HG03457 (cell line): ENCODE results near the gene PRKN.

ENCODE experiments used
- ATAC-seq: cut with Tn5 transposase; IDR thresholded peaks from one replicate; pipeline ENCODE4 v1.9.1; 2021; ENCODE audit warnings: moderate number of reproducible peaks; ENCODE audit not compliant: unreplicated experiment

The PRKN gene

DNA sequence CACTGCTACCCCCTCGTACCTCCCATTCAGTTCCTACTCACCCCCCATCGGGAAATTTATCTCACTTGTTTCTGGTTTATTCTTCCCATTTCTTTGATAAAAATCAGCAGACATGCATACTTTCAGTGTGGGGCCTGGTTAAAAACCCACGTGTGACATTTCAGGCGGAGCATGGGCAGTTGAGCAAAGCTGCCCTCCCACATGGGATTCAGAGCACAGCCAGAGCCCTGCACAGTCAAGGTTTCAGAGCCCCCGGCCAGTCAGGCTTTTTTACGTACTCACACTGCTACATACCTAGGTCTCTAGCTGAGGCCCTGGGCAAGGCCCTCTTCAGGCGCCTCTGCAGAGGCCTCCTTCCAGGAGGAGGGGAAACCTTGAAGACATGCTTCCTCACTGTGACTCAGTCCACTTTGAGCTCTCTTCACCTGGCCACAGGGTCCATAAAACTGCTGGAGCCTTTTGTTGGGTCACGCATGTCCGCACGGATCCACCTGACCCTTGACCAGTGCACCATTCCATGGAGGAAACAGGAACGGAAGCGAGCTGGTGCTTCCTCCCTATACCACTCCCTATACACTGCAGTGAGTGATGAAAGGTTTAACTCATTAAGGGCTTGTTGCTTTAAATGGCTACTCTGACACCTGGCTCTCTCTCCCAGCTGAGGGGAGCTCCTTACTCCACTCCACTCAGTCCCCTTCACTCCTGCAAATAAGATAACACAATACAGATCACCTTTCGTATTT is 713.3 kb downstream of the PRKN start:
- no peak for ATAC-seq

DNA sequence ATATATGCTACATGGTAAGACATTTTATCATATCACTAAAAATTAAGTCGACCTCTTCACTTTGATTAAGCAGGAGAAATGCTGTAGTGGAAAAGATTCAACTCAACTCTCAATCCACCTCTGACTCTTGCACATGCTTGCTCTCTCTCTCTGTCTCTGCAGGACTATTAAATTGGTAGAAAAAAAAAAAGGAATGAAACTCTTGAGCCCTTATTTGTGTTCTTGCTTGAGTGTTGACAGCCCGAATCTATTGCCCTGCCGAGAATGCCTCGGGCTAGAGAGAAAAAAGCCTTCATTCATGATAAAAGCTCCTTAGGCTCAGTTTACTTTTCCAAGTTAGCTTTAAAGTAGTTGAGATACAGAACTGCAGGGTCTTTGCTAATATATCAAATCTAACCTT is 722.2 kb downstream of the PRKN start:
- no peak for ATAC-seq

DNA sequence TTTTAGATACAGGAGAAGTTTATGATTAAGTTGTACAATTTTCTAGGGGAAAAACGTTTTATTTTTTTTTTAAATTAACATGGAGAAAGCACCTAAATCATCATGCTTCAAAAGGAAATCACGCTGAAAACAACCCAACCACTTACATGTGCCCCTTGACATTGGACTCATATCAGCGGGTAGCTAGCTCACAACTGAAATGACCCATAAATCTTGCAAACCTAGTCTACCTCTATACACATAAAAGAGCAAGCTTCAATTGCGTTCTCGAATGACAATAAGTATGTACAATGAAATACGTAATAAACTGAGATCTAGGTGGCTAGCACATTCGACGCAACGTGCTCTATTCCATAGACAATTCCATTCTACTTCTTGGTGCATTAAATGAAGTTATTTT is 730.8 kb downstream of the PRKN start:
- ATAC-seq = no peak

DNA sequence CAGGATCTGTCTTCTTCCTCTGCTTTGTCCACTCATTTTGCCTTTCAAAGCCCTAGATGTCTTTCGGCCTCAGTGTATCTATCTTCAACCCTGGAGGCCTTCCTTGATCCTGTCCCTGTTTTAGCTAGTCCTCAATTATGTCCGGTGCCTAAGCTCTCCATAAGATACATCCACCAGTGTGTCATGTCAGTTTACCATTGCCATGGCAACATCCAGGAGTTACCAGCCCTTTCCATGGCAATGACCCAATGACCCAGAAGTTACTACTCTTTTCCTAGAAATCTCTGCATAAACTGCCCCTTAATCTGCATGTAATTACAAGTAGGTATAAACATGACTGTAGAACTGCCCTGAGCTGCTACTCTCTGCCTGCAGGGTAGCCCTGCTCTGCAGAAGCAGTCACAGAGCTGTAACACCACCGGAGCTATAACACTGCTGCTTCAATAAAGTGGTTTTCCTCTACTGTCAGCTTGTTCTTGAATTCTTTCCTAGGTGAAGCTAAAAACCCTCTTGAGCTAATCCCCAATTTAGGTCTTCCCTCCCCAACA is 741.6 kb downstream of the PRKN start:
- no peak for ATAC-seq

DNA sequence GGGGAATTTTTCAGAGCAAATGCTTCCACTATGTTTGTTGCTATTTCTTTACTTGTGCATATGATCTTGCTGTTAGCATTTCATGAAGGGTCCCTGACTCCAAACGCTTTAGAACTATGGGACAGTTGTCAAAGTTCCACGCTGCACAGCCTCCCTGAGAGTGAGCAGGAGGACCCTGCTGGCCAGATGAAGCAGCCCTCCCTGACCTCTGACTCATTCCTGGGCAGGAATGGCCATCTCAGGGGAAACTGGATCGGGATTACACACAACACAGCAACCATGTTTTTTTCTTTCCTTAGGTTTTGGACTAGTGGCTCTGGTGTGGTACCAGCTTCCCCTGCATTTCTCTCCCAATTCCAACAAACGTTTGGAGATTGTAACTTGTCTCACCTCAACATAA is 742.9 kb downstream of the PRKN start:
- ATAC-seq = no peak

DNA sequence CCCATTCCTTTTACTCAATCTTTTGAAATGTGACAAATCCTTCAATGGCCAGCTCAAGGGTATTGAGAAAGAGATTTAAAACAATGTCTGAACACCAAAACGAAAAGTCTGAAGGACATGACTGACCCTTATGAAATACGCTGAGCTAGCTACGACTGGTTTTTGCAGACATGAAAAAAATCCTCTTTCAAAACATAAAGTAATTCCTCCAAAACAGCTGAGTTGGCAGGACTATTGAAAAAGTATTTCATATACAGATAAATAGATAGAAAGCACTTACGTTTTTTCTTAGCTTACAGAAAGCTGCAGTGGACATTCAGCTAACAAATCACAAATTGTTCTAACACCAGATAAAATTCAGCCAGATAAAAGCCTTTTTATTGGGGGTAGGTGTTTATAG is 751.0 kb downstream of the PRKN start:
- no peak for ATAC-seq

DNA sequence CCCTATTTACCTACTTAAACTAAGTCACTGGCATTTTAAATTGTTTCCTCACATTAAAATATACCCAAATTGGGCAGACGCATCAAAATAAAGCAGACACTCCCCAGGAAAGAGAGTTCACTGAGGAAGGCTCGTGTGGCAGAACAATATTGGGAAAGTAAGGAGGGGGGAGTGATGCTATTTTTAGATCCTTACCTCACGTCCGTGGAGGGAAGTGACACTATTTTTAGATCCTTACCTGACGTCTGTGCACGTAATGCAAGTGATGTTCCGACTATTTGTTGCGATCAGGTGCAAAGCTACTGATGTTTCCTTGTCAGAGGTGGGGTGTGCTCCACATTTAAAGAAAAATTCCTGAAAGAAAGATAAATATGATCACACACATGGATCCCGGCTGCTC is 754.5 kb downstream of the PRKN start:
- no peak for ATAC-seq

DNA sequence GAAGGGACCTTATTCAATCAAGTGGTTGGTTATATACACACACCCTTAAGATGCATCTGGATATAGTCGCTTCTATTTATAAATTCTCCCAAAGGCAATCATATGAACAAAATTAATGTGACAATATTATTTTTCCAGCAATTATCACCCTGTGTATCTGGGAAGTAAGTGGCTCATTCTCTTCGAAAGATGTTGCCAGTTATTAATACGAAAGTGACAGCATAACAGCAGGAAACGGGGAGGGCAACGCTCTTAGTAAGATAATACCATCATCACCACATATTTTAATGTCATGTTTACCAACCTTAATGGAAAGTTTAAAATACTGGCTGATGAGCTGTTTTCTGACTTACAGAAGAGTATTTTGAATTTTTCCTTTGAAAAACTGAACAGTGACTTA is 756.5 kb downstream of the PRKN start:
- no peak for ATAC-seq

DNA sequence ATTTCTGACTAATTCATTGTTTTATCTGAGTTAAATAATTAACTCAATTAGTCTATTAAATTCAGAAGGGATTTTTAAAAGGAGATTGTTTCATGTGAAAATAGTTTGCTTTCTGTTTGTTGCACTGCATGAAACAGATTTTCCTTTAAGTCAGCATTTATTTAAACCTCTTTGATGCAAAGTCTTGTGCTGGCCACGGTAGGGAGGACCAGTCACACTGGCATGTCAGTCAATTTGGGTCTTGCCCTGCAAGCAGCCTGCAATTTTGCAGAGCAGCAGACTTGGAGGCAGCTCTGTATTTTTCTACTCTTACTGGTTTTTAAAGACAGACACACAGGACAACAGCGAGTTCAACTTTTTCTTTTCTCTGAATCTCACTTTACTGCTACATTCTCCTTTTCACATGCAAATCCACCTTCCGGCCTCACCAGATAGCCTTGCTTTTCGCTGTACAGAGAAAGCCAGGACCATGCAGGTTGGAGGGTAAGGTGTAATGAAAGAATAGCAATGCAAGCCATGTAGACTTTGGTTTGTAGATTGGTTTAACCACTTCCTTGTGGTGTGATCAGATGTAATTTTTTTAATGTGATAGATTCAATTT is 763.8 kb downstream of the PRKN start:
- no peak for ATAC-seq

DNA sequence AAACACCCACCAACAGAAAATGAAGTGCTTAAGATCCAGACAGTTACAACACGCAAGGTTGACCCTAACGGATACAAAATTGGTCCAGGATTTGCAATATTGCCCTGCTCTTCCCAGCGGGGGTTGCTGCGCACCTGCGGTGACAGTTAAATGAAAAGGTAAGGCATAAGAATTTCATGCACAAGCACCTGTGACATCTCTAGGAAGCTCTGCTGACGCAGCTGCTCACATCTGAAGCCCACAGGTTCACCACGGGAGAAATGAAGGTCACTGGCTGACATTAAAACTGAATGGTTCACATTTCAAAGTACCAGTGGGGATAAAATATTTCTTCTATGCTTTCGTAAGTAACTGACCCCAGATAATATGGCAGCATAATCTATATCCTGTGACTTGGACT is 764.4 kb downstream of the PRKN start:
- ATAC-seq = no peak

DNA sequence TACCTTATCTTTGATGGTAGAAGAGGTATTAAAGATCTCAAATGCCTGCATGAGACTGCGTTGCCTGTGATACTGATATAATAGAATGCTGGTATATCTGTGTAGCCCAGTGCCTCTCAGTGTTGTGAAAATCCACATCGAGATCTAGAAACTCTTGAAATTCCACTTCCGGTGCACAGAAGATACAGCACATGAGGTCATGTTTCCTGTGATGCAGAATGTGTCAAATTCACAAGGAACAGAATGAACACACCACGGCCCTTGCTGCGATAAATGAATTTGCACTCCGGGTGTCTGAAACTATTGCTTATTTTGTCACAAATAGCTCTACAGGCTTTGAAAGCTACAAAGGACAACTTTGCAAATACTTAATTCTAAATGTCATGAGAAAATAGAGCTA is 765.8 kb downstream of the PRKN start:
- ATAC-seq = no peak

DNA sequence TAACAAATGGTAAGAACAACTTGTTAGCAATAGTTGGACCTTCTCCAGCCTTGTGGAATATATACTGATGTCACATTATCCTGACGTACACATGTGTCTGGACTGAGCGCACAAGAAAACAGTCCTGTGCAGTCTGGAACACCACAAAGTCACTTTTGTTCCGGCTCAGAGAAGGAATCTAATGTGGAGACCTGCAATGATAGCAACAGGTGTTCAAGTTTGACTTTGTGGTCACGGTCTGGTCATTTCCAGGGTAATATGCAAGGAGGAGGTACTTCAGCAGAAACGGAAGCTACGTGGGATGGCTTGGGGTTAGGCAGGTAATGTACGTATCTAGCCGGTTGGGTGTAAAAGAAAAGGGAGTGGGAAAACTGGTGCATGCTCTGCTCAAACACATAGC is 766.5 kb downstream of the PRKN start:
- ATAC-seq = no peak

DNA sequence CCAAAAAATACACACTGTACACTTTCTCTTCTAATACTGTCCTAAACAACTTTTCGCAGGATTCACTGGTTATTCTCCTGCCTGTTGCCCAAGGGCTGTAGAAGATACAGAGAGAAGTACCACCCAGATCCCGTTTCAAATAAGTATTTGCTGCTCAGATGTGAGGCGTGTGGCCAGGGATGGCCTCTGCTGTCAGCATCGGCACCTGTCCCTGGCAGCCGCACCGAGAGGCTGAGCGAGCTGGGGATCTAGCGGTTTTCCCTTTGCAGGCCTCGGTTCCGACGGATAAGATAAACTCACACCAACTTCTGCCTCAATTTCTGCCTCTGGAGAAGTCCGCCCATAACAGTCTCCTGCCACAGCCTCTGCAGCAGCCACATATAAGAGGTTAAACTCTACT is 768.5 kb downstream of the PRKN start:
- no peak for ATAC-seq

DNA sequence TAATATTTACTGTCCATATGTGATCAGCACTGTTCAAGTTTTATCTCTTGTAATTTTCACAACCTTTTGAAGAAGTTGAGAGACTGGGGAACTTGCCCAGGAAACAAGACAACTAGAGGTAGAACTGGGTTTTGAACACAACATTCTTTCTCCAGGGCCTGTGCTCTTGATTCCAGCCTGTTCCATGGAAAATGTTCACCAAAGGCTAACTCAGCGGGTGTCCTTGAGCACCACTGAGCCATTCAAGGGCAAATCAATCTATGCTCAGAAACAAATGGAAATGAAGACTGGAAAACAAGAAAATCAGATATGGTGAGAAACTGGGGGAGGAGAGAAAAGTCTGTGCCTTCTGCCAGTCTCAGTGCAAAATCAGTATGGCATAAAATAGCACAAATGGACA is 771.5 kb downstream of the PRKN start:
- ATAC-seq = no peak

DNA sequence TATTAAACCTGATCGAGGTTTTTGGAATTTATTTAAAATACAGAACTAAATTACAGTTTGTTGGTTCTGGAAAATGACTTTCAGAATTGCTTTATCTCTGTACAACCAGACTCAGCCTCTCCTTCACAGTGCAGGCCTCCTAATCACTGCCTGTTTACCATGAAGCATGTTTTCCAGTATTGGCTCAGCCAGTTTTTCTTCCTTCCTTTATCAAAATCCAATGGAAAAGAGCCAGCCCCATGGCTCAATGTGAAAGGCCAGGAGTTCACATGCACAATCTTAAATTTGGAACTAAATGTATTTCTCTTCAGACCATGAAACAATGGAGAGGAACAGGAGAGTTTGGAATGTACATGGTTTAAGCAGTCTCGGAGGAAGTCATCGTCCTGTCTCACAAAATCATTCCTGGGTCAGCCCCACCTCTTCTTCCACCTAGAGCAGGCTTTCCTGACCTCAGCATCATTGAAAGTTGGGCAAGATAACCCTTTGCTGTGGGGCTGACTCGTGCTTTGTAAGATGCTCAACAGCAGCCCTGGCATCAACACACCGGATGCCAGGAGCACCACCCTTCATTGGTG is 772.8 kb downstream of the PRKN start:
- no peak for ATAC-seq

DNA sequence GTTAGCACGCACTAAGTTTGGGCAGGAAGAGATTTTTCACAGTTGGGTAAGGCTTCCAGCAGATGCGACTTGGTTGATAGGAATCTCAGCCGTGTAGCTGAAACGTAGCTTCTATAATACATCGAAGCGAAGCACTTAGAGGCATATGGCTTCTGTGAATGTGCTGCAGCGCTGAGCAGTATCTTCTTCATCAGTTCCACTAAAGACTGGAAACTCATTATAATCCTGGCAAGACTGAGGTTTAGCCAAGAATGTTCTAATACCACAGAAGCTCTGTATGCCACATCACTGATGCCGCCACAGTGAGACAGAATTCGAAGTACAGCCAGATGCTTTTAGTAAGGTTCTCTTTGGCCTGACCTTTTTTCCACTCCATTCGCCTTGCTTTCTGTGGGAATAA is 773.5 kb downstream of the PRKN start:
- no peak for ATAC-seq

DNA sequence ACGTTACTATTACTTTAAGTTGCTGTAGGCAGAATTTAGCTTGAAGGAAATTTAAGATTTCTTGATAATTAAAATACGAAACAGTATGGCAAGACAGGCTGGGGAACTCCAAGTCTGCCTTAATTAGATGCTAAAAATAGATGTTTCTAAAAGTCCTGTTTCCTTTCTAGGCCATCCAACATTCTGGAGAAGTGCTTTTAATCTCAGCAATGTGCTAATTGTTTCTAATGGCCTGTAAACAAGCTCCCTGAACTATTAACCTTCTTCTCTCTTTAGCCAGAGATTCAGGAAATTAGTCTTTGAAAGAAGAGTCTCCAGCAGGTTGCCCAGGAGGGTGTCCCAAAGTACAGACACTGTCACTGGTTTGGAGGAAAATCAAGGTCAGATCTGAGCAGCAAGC is 776.4 kb downstream of the PRKN start:
- no peak for ATAC-seq

DNA sequence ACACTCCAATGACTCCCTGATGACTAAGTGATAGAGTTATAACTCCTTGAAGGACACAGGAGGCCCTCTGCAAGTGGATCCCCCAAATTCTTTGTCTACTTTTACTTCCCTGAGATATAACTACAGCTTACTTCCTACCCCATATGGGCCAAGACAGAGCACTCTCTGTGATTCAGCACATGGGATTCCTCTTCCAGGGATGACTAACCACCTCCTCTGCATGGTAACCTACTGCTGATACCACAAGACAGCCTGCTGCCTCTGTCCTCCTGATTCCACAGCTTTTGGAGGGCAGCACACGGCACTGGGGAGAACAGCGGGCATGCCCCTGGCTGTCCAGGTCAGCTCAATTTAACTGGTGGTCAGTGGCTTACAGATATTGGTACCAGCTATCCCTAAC is 778.0 kb downstream of the PRKN start:
- no peak for ATAC-seq

DNA sequence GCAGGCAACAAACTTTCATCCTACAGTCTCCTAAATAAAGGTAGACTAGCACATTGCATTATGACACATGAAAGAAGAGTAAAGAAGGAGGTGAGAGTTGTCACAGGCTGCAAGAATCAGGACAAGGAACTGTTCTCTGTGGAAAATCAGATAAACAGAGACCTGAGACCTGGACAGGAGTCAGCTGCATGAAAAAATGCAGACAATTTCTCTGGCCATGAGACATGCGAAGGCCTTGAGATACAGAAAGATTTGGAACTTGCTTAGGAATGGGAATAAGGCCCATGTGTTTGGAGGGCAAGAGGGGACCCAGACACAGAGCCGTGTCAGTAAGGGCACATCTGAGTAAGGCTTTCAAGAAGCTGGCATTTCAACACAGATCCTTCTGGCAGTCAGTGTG is 779.1 kb downstream of the PRKN start:
- ATAC-seq = no peak

DNA sequence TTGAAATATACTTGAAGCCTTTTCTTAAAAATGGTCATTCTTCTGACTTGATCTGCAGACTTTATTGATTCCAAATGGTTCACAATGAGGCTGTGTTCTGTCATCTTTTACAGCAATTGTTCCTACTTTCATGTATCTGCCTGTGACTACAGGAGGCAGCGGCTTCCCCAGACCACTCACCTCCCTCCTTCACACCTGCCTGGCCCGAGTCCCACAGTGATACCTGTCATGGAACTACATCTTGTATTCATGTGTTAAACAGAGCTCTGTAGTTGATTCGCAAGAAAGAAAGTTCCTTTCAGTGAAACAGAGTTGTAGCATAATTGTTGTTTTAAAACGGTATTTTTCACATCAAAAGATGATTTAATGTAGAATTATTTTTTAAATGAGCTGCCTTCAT is 780.2 kb downstream of the PRKN start:
- ATAC-seq = no peak

DNA sequence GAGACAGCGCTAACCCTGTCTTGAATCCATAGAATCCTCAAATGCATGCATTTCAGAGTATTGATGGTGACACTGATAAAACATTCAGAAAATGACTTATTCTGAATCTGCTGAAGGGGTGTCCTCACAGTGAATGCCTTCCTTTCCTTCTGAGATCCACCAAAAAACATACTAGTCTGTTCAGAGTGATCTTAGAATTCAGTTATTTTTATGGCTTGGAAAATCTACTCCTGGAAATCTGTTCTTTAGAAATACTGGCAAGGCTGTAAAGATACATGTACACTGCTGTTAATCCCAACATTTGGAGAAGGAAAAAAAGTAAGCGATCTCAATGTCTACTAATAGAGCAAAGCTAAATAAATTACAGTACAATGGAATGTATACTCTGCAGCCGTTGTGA is 781.1 kb downstream of the PRKN start:
- no peak for ATAC-seq

DNA sequence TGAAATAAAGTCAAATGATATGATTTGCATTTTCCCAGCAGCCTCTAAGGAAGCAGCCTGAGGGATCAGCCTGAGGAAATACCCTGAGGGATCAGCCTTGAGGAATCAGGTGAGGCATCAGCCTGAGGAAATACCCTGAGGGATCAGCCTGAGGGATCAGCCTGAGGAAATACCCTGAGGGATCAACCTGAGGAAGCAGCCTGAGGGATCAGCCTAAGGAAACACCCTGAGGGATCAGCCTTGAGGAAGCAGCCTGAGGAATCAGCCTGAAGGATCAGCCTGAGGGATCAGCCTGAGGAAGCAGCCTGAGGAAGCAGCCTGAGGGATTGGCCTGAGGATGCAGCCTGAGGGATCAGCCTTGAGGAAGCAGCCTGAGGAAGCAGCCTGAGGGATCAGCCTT is 784.0 kb downstream of the PRKN start:
- no peak for ATAC-seq
